Kidney (tissue), 14 donors: ENCODE measurements around the gene KCNQ1. TPM values are rescaled to one million over a fixed set of nuclear protein-coding genes. Genes with fewer than 3 reads are reported as not detected.

ENCODE experiments used
- DNase-seq, 5 donors: peaks; one replicate each; pipeline ENCODE4 v3.0.0-alpha.2; 2013 to 2020
- FAIRE-seq: peaks from 2 replicates; lab custom pipeline; 2012; peaks lifted over from hg19 to GRCh38; lab: Jason Lieb, UNC
- H3K27ac ChIP-seq, 2 donors: one replicate each; pipeline ENCODE4 v1.7.0; 2013; ENCODE audit warnings: low read depth in 2 of 2, low read length in 2 of 2, inconsistent platforms in 1 of 2
- H3K27me3 ChIP-seq: one replicate; pipeline ENCODE4 v1.7.1; 2013; ENCODE audit warnings: low read length, inconsistent platforms; ENCODE audit not compliant: control insufficient read depth, insufficient read depth
- H3K36me3 ChIP-seq, 3 donors: one replicate each; pipeline versions ENCODE4 v1.7.0 to v1.7.1; 2013; ENCODE audit warnings: low read length in 3 of 3, control low read depth in 1 of 3, inconsistent platforms in 1 of 3; ENCODE audit not compliant: insufficient read depth in 3 of 3, control insufficient read depth in 2 of 3
- H3K4me1 ChIP-seq, 3 donors: one replicate each; pipeline versions ENCODE4 v1.7.0 to v1.7.1; 2013; ENCODE audit warnings: low read length in 3 of 3, inconsistent platforms in 1 of 3, low read depth in 1 of 3; ENCODE audit not compliant: control insufficient read depth in 2 of 3, insufficient read depth in 2 of 3
- H3K4me3 ChIP-seq, 3 donors: one replicate each; pipeline versions ENCODE4 v1.7.0 to v1.8.1; 2013; ENCODE audit warnings: low read length in 3 of 3, control low read depth in 1 of 3, inconsistent platforms in 1 of 3
- H3K9ac ChIP-seq, 3 donors: one replicate each; pipeline versions ENCODE4 v1.7.0 to v1.7.1; 2013; ENCODE audit warnings: low read length in 3 of 3, control low read depth in 1 of 3, inconsistent platforms in 1 of 3
- H3K9me3 ChIP-seq, 3 donors: one replicate each; pipeline versions ENCODE4 v1.7.0 to v1.7.1; 2013; ENCODE audit warnings: low read length in 3 of 3, control low read depth in 1 of 3, inconsistent platforms in 1 of 3; ENCODE audit not compliant: control insufficient read depth in 2 of 3, insufficient read depth in 1 of 3
- CTCF ChIP-seq: IDR thresholded peaks from 3 replicates; pipeline ENCODE4 v1.5.1; 2012; ENCODE audit warnings: mild to moderate bottlenecking, moderate library complexity, borderline replicate concordance; ENCODE audit not compliant: insufficient read depth; ENCODE audit errors: extremely low read depth
- intact Hi-C: fragments of 100-400 bp; cut with DNase I; formaldehyde crosslinking; loops from one replicate; pipeline ENCODE4 v1.11.1; 2022
- polyA plus RNA-seq: library from polyadenylated mRNA; stranded (reverse); fragments of 350-450 nt; fragmentation: Illumina TruSeq; extraction: RNeasy Lipid Tissue Mini Kit (QIAGEN cat#74804); gene quantifications from one replicate; pipeline ENCODE4 v1.2.3, GENCODE V29; 2014; ENCODE audit warnings: low read depth, low replicate concordance; ENCODE audit not compliant: insufficient read depth
- total RNA-seq: library from RNA; stranded (reverse); fragmentation: NEBNext Ultra II Directional; extraction: Animal tissue kit (Norgen Biotek cat#: 25700); gene quantifications from one replicate; pipeline ENCODE4 v1.2.1, GENCODE V29; 2021
- donor health status: control.
- donor health status: control.
- donor health status: control.
- donor health status: control.
- donor health status: control.
- donor health status: DM: yes; HTN: yes; CAD: no.
- donor health status: Normal renal cell carcinoma (clear cell type).

The KCNQ1 gene
- total and polyA plus RNA-seq, 2 donors from 2014 or later: 45.5 to 49.4 TPM

- Histone ChIP-seq H3K27ac (no peak overlapping the region), H3K9me3 (no peaks in the 10 kb centered on the region), H3K9ac (no peak overlapping the region), H3K4me3 (no peak overlapping the region), H3K36me3 (no peaks in the 10 kb centered on the region), H3K4me1 (no peaks in the 10 kb centered on the region), H3K27me3 (no peaks in the 10 kb centered on the region)
- DNase-seq (no peak), FAIRE-seq (no peak)
- intact Hi-C loops: no loop called here
- TF ChIP-seq CTCF: no peak
Observed at GRCh38 chr11:2412323-2412722, 32.5 kb upstream of the KCNQ1 start.

- Histone ChIP-seq H3K36me3 (no peaks in the 10 kb centered on the region), H3K4me1 (no peaks in the 10 kb centered on the region), H3K4me3 (no peak overlapping the region), H3K27me3 (no peaks in the 10 kb centered on the region), H3K9ac (no peak overlapping the region), H3K27ac (no peak overlapping the region), H3K9me3 (no peaks in the 10 kb centered on the region)
- DNase-seq (no peak), FAIRE-seq (no peak)
- intact Hi-C loops: no loop called here
- no peak for TF ChIP-seq CTCF
Observed at GRCh38 chr11:2413742-2414579, 30.8 kb upstream of the KCNQ1 start.

DNA sequence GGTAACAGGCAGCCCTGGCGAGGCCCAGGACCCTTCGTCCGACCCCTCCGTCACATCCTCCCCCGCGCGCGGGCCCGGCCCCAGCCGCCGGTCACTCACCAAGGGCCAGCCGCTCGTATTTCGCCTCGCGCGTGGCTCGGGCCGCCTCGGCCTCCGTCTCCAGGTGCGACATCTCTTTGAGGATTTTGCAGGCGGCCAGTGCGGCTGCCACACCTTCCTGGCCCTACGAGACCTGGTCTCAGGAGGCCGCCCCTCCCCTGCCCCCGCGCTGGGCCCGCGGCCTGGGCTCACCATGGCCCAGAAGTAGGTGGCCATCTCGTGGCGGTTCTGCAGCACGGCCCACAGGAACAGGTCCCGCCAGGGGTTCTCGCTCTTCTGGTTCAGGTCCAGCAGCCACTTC is 30.2 kb upstream of the KCNQ1 start:
- no peak overlapping the region for H3K9ac ChIP-seq
- DNase-seq (no peak), FAIRE-seq (no peak)
- intact Hi-C loops: loop anchor here (5.0 kb wide), 1 partner anchor 112 kb away; the partner anchor contains the start of genes C11orf21 and TSPAN32
- no peaks in the 10 kb centered on the region for H3K9me3 ChIP-seq
- H3K4me3 ChIP-seq: no peak overlapping the region
- no peaks in the 10 kb centered on the region for H3K27me3 ChIP-seq
- TF ChIP-seq CTCF: no peak
- H3K27ac ChIP-seq: no peak overlapping the region
- H3K4me1 ChIP-seq: no peaks in the 10 kb centered on the region
- no peaks in the 10 kb centered on the region for H3K36me3 ChIP-seq
